Subcutaneous adipose tissue (tissue), 4 donors: ENCODE results near the gene SIK3. TPM values are rescaled to one million over a fixed set of nuclear protein-coding genes. Genes with fewer than 3 reads are reported as not detected.

Source experiments
- CTCF ChIP-seq: fragments of 450-650 bp; IDR thresholded peaks from one replicate; pipeline ENCODE4 v1.5.1; 2016; ENCODE audit warnings: low read depth, mild to moderate bottlenecking, control low read depth, antibody characterized with exemption, moderate library complexity
- total RNA-seq, 4 donors: library from RNA; depleted of rRNA; stranded (reverse); fragments of >200 nt; gene quantifications; one replicate each; pipeline ENCODE4 v1.1.0, GENCODE V29; 2016

The SIK3 gene
- total RNA-seq, 4 donors from 2014 or later: 27.7 to 44.8 (median 40.3) TPM

- TF ChIP-seq CTCF: no peak
Observed at GRCh38 chr11:116962108-116962507, 136.1 kb downstream of the SIK3 start.

- TF ChIP-seq CTCF: no peak
Observed at GRCh38 chr11:116960930-116961329, 137.3 kb downstream of the SIK3 start.

GRCh38 chr11:116958246-116958645, 140.0 kb downstream of the SIK3 start:
- TF ChIP-seq CTCF: no peak

GRCh38 chr11:116955949-116956348, 142.3 kb downstream of the SIK3 start:
- no peak for TF ChIP-seq CTCF

- no peak for TF ChIP-seq CTCF
Observed at GRCh38 chr11:116955548-116955947, 142.7 kb downstream of the SIK3 start.

GRCh38 chr11:116953530-116954285, 144.5 kb downstream of the SIK3 start:
- no peak for TF ChIP-seq CTCF

- no peak for TF ChIP-seq CTCF
Observed at GRCh38 chr11:116951762-116952161, 146.5 kb downstream of the SIK3 start.
